AG20443 (cell line): ENCODE data around the gene TERB2.
"Not testable (repeated sequence)": the region's sequence is repeated elsewhere in the genome, so short reads cannot be mapped to it uniquely, and the experiment has no call there.

ENCODE experiments used
- DNase-seq: peaks from one replicate; pipeline ENCODE4 v3.0.0; 2012; ENCODE audit warnings: low spot score, mixed read lengths

TERB2 gene, protein sequence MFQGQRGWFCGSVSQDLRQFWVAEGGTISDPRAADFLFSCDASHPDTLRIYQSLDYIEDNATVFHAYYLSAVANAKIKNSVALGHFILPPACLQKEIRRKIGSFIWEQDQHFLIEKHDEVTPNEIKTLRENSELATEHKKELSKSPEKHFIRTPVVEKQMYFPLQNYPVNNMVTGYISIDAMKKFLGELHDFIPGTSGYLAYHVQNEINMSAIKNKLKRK

DNA sequence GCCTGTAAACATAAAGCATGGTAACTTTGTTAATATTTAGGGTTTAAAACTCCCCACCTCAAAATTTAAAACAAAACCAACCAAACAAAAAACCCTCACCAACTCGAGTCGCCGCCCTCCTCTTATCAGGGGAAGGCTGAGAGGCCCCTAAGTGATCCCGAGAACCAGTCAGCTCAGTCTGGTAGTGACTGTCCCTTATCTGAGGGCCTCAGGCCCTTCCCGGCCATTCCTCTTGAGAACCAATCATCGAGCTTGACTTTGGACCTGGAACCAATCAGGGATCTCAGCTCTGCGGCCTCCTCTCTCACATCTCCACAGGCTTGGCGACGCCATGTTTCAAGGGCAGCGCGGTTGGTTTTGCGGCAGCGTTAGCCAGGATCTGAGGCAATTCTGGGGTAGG, at the start of gene TERB2:
TSS of gene TERB2 (plus strand) at position 300 of the 400 bp plus-strand sequence. CDS start at position 332, 32 bp downstream.
- no peak for DNase-seq

DNA sequence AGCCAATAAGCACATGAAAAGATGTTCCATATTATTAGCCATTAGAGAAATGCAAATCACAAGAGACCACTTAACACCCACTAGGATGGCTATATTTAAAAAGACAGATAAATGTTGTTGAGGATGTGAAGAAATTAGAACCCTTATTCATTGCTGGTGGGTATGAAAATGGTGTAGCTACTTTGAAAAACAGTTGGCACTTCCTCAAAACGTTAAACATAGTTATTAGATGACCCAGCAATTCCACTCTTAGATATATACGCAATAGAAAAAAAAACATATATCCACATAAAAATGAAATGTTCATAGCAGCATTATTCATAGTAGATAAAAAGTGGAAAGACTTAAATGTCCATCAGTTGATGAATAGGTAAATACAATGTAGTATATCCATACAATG, 47.1 kb upstream of the TERB2 start:
- DNase-seq: no peak

DNA sequence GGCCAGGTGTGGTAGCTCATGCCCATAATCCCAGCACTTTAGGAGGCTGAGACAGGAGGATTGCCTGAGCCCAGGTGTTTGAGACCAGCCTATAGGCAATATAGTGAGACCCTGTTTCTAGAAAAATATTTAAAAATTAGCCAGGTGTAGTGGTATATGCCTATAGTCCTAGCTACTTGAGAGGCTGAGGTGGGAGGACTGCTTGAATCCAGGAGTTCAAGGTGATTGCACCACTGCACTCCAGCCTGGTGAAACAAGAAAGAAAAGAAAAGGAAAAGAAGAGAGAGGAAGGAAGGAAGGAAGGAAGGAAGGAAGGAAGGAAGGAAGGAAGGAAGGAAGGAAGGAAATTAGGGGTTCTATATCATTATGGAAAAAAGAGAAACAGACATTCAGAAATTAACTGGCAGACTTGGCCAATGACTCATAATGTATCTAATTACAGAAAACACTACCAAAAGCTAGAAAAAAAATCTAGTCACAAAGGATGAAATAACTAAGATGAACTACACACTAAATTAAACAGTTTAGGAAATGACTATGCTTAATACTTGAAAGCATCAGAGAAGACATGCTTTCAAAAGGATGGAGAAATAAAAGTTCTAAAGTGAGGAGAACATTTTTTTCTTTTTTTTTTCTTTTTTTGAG, 45.4 kb upstream of the TERB2 start:
- no peak for DNase-seq

DNA sequence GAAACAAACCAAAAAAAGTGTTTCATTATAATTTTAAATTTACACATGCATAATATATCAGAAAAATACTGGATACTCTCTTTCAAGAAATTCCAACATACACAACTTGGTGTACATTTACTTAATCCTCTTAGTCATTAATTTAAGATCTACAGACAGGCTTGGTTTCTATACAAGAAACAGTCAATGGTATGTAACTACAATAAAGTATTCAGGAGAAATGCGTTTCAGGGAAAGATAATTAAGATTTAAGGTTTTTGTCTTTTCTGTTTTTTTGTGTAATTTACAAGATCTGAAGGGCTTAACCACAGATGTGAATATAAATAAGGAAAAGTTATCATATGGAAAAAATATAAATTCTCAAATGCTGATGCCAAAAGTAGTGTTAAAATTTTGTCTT, 44.3 kb upstream of the TERB2 start:
- not testable (repeated sequence) for DNase-seq

DNA sequence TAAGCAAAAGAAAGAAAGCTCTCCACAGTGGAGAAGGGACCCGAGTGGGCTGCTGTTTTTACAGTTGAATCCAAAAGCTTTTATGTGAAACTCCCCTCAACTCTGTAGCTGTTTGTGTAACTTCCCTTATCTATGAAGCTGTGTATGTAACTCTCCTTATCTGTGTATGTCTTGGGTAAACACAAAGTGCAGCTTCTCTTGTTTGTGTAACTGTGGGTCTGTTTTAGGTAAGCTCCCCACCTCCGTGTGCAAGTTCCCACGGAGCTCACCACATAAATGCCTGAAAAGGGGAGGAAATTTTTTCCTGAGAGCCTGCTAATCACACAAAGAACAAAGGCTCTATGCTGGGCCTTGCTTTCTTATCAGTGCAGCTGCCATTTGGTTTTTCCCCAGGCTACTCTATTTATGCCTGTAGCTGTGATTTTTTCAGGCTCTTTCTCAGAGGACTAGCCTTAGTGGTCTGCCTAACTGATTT, 43.5 kb upstream of the TERB2 start:
- DNase-seq: not testable (repeated sequence)

DNA sequence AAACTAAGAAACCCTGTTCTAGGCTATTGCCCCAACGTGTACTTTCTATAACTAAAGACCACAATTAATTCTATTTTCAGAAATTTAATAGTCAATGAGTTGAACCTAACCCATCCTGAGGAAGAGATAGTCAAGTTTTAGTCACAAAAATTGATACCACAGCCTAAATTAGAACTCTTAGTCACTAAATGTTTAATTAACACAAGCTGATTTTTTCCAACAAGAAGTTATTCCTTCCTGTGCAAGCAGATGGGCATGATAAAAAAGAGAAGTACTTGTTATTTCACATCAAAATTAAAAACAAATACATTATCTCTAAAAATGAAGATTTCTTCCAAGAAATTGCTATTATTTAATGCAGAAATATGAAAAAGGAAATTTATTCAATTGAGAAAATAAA, 38.4 kb upstream of the TERB2 start:
- no peak for DNase-seq

DNA sequence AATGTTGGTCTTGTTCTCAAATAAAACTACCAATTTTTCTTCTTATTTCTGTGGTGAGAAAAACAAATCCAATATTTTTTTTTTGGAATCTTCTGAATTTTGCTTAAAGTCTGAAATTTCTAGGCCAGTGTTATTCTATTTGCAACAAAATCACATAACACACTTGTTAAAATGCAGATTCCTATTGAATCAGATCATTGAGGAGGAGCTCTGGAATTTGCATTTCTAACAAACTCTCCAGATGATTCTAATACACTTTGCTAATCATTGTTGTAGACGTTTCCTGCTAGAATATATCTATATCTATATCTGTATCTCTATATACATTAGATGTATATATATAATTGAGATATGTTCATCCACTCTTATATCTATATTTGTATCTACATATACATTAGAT, 27.8 kb upstream of the TERB2 start:
- not testable (repeated sequence) for DNase-seq

DNA sequence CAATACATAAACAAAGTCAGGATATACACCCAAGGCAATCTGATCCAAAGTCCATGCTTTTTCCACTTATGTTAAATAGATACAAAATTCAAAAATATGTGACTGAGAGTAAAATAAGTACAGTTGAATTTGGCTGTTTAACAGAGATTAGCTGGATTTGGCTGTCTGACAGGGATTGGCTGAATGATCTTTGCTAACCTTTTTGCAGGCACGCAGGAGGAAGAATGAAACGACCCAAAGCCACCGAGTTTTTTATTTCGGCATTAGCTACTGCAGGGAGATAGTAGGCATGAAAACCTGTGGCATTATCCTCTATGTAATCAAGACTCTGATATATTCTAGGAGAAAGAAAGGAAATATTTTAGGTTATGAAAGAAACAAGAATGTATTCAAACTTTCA, 26.2 kb upstream of the TERB2 start:
- not testable (repeated sequence) for DNase-seq

DNA sequence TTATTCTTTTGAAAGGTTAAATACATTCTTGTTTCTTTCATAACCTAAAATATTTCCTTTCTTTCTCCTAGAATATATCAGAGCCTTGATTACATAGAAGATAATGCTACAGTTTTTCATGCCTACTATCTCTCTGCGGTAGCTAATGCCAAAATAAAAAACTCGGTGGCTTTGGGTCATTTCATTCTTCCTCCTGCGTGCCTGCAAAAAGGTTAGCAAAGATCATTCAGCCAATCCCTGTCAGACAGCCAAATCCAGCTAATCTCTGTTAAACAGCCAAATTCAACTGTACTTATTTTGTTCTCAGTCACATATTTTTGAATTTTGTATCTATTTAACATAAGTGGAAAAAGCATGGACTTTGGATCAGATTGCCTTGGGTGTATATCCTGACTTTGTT, 1.8 kb downstream of the TERB2 start:
- DNase-seq: not testable (repeated sequence)

DNA sequence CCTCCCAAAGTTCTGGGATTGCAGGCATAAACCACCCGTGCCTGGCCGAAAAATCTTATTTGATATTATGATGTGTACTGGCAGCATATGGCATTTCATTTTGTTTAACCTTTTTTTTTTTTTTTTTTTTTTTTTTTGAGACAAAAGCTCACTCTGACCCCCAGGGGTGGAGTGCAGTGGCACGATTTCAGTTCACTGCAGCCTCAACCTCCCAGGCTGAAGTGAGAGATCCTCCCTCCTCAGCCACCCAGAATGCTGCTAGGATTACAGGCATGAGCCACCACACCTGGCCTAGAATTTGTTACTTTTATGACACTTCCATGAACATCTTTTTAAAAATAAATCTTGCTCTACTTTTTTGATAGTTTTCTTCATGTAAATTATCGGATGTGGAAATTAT, 12.0 kb downstream of the TERB2 start:
- no peak for DNase-seq

DNA sequence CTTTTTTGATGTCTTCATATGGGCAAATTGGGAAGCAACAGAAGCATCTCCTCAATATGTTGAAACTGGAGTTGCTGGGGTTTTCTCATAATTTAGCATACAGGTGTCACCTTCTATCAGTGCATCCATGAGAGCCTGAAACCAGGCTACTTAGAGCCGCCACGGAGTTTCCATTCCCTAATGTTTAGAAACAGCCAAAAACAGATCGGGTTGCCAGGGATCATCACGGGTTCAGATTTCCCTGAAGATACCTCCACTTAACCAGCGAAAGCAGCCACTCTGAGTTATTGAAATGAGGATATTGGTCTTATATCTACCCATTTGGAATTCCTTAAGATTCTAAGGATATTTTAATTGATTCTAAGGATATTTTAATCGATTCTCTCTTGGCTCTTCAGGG, 14.5 kb downstream of the TERB2 start:
- DNase-seq: no peak

DNA sequence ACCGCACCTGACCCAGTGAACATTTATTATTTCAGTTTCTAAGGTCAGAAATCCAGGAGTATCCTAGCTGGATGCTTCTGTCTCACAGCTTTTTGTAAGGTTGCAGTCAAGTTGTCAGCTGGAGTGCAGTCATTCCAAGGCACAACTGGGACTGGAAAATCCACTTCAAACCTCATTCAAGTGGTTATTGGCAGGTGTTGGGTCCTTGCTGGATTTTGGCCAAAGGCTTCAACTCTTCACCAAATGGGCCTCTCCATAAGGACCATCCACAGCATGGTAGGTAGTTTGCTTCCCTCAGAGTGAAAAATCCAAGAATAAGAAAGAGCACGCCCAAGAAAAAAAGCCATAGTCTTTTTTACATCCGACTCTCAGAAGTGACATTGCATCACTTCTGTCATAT, 19.7 kb downstream of the TERB2 start:
- DNase-seq: not testable (repeated sequence)

DNA sequence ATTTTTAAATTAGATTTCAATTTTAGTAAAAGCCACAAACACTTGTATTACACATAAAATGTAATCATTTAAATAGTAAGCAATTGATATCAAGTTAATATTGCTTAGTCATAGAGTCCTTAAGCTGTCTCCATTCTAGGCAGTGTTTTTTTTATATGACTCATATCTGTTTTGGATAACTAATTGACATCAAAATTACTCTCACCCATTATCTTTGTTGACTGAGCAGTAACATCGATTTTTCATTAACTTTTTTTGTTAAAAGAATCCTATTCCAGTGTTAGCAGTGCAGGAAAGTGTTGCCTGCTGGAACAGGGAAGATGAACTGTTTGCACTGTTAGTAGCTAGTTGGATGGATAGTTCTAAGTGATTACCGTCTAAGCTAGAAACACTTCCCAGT, 21.3 kb downstream of the TERB2 start:
- DNase-seq: not testable (repeated sequence)

DNA sequence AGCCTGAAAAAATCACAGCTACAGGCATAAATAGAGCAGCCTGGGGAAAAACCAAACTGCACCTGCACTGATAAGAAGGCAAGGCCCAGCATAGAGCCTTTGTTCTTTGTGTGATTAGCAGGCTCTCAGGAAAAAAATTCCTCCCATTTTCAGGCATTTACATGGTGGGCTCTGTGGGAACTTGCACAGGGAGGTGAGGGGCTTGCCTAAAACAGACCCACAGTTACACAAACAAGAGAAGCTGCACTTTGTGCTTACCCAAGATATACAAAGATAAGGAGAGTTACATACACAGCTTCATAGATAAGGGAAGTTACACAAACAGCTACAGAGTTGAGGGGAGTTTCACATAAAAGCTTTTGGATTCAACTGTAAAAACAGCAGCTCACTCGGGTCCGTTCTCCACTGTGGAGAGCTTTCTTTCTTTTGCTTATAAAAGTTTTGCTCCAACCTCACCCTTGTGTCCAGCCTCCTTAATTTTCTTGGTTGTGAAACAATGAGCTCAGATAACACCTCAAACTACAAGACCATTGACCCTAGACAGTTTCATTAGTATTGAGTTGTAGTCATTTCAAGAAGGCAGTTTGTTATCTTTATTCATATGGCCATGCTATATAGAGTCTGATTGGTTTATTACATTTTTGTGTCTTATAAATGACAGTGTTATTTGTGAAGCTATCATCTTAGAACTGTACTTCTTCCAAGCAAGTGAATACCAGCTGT, 23.3 kb downstream of the TERB2 start:
- DNase-seq: not testable (repeated sequence)

DNA sequence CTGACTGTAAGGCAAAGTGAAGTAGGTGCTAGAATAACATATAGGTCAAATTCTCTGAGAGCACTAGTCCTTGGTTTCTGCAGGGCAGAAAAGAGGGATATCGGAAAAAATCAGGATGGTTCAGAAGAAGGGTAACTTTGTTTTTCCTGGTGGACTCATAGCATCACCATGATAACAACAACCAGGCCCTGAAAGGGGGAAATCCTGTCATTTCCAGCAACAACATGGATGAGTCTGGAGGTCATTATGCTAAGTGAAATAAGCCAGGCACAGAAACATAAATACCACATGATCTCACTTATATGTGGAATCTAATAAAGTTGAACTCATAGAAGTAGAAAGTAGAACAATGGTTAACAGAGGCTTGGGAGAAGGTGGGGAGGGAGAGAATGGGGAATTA, 27.7 kb downstream of the TERB2 start:
- not testable (repeated sequence) for DNase-seq

DNA sequence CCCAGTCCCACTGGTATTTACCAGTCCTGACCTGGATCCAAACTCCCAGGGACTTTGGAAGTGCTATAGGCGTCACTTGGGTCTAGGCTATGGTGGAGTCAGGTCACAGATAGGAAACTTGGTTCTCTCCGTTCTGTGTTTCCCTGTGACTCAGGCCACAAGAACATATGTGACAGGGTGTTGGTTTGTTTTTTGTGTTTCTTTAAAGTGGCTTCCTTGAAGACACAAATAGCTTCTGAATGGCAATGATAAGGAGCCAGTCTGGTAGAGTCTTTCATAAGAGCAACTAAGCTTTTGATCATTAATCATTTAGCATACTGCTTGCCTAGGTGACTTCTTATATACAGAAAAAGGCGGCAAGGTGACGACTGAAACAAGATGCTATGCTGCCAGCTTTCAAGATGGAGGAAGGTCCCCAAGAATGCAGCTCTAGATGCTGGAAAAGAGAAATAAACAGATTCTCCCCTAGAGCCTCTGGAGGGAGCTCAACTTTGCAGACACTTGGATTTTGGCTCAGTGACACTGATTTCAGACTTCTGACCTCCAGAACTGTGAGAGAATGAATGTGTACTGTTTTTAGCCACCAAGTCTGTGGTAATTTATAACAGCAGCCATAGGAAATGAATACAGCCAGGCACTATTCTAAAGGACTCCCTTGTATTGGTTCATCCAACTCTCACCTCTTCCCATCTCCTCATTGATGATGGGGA, 30.0 kb downstream of the TERB2 start:
- DNase-seq: not testable (repeated sequence)

DNA sequence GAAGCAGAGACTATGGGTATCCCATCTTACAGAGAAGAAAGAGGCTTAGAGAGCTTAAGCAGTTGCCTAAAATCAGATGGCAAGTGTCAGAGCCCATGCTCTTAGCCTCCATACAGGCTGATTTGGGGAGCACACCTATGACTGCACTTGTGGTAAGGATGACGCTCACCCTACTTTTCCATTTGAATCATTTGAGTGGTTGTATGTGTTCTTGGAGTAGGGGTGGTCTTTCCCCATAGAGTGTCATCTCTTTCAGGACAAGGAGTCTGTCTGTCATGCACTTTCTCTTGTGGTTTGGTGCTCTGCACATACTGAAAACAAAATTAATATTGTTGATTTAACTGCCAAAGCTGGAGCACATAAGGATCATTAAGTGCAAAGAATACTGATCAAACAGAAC, 31.2 kb downstream of the TERB2 start:
- not testable (repeated sequence) for DNase-seq

DNA sequence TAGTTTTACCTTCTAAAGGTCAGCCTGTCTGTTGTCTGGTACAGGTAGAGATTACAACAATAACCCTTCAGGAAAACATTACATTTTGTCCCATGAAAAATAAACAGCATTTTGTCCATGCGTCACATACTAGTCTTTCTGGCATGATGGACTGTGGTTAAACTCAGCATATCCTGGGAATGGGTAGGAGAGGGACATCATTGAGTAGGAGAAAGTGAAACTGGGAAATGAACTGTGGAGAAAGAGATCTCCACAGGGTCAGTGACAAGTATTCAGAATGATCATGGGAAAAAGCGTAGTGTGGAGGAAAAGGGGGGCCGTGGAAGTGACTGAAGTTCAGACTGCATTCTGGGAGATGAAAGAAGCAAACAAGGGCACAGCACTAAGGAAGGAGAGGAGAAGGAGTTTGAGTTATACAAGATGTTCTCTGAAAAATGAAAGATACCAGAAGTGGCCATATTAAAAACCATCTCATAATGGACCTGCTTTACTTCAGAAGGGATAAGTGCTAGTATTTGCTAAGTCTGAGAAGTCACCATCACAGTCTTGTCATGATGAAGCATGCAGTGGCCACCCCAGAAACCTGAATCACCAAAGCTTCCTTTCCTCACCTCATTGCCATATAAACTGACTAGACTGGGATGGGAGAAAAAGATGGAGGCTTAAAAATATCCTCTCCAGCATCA, 31.8 kb downstream of the TERB2 start:
- DNase-seq: not testable (repeated sequence)

DNA sequence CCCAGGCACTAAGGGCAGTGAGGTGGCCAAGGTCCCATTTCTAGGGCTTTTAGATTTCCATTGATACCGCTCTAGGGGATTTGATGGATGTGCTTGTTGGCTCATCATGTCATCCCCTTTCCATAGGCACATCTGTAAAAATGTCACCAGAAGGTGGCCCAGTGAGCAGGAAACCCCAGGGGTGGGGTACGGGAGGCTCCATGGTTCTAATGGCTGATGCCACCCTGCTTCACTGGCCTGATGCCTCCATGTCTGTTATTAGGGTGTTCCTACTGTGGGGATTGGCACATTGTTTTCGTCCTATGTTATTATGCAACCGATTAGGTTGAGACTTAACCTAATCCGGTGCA, 32.4 kb downstream of the TERB2 start:
- DNase-seq: not testable (repeated sequence)

DNA sequence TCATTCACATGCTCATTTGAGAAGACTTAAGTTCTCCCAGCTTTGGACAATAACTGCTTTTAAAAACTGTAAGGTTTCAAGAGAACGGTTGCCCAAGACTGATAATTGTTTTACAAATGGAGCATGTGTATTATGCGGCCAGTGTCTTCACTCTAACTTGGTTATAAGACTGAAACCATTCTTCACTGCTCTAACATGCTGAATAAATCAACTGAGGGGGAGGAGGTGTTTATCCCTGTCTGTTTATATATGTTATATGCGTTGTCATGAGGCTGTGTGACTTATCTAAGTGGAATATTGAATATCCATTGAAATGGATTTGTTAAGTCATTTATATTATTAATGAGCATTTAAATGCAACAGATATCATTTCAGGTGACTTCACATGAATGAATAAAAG, 41.1 kb downstream of the TERB2 start:
- not testable (repeated sequence) for DNase-seq

DNA sequence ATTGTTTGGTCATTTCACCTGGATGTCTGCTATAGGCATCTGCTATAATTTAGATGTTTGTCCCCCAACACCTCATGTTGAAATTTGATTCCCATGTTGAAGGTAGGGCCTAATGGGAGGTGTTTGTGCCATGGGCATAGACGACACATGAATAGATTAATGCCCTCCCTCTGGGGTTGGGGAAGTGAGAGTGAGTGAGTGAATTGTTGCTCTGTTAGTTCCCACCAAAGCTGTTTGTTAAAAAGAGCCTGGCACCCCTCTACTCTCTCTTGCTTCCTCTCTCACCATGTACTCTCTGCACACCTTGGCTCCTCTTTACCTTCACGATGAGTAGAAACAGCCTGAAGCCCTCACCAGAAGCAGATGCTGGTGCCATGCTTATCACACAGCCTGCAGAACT, 42.6 kb downstream of the TERB2 start:
- no peak for DNase-seq

DNA sequence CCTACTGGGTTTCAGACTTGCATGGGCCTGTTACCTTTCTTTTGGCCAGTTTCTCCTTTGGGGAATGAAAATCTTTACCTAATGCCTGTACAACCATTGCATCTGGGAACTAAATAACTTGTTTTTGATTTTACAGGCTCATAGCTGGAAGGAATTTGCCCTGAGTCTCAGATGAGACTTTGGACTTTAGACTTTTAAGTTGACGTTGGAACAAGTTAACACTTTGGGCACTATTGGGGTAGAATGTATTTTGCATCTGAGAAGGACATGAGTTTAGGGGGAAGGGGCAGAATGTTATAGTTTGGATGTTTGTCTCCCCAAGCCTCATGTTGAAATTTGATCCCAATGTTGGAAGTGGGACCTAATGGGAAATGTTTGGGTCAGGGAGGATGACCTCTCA, 44.7 kb downstream of the TERB2 start:
- DNase-seq: not testable (repeated sequence)
